ENCODE data around the gene TNS1.

- TF ChIP-seq CTCF (IDR thresholded peaks at IDR 0.05) (no peak), POLR2A (IDR thresholded peaks at IDR 0.05) (no peak), EP300 (IDR thresholded peaks at IDR 0.05) (no peak)
Measured at GRCh38 chr2:218027426-218028188, 24.8 kb upstream of the TNS1 start.

All from tibial nerve (tissue), 4 donors.